Measurements from ENCODE around the gene DEAF1.

DNA sequence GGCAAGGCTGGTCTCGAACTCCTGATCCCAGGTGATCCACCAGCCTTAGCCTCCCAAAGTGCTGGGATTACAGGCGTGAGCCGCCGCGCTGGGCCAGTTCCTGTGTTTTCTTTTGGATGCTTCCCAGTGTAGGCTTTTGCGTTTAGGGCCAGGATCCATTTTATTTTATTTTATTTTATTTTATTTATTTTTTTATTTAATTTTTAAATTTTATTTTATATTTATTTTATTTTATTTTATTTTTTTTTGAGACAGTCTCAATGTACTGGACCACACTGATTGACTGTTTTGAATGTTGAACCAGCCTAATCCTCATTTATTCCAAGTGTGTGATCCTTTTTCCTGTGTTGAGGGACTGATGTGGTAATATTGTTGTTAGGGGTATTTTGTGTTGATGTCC lies 19.4 kb upstream of the DEAF1 start:
- no peak for TF ChIP-seq SETDB1 (IDR thresholded peaks at IDR 0.05; ENCODE audit: low read length)
- no peak for TF ChIP-seq JUNB (CRISPR knock-in tag; conservative IDR thresholded peaks at IDR 0.05)
- no peak for TF ChIP-seq EZH2 (IDR thresholded peaks at IDR 0.05; ENCODE audit: borderline replicate concordance, low read depth, low read length)
